Progenitor cell of endocrine pancreas (in vitro differentiated cells): ENCODE data around the gene USP15. TPM values are rescaled to one million over a fixed set of nuclear protein-coding genes. Genes with fewer than 3 reads are reported as not detected.

Experiments used
- DNase-seq: peaks from one replicate; pipeline ENCODE4 v3.0.0; 2021; ENCODE audit warnings: low spot score; ENCODE audit not compliant: unreplicated experiment
- H3K27ac Mint-ChIP-seq: 2 replicates; pipeline ENCODE4 v1.8.0; 2021; ENCODE audit warnings: mild to moderate bottlenecking, moderate library complexity, mixed read lengths
- H3K27me3 Mint-ChIP-seq: 2 replicates; pipeline ENCODE4 v1.8.0; 2021; ENCODE audit warnings: mixed read lengths
- H3K36me3 Mint-ChIP-seq: 2 replicates; pipeline ENCODE4 v1.8.0; 2022; ENCODE audit warnings: mixed read lengths; ENCODE audit not compliant: insufficient read depth
- H3K4me1 Mint-ChIP-seq: 2 replicates; pipeline ENCODE4 v1.8.0; 2021; ENCODE audit warnings: low read depth, mixed read lengths
- H3K4me3 Mint-ChIP-seq: 2 replicates; pipeline ENCODE4 v1.8.0; 2021; ENCODE audit warnings: low read depth, mild to moderate bottlenecking, moderate library complexity, mixed read lengths
- H3K9me3 Mint-ChIP-seq: 2 replicates; pipeline ENCODE4 v1.8.0; 2021; ENCODE audit warnings: low read depth, mixed read lengths
- total RNA-seq: library from RNA; stranded (reverse); gene quantifications from 2 replicates; pipeline ENCODE4 v1.2.1, GENCODE V29; 2021
- TF ChIP-seq, protein P1 (sequence below): fragments of 200-600 bp; sonication (generic); IDR thresholded peaks from one replicate; pipeline ENCODE4 v1.5.0; 2021; ENCODE audit warnings: antibody characterized with exemption, mild to moderate bottlenecking; ENCODE audit not compliant: unreplicated experiment

USP15 gene
- total RNA-seq, 1 donor from 2014 or later, result 43.3 TPM

DNA sequence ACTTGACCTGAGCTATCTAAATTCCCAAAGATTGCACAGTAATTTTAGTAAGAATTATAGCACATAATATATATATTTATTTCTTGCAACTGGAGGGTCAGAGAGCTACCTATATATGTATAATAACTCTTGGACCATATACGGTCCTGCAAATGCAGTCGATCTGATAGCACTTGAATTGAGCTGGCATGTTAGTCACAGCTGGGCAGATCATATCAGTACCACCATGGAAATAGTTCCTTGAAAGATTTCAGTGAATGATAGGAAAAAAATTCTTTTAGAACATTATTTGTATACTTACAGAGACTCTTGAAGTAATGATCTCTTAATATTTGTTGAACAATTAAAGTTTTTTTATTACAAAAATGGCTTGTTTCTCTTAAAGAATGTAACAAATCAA is 111.9 kb downstream of the USP15 start:
- no peak for DNase-seq
- H3K4me3 Mint-ChIP-seq, result no peak overlapping the region
- peaks cover 7% of the 10 kb centered on the region for H3K4me1 Mint-ChIP-seq
- no peak overlapping the region for H3K27ac Mint-ChIP-seq
- H3K36me3 Mint-ChIP-seq, result peaks cover 9% of the 10 kb centered on the region
- H3K27me3 Mint-ChIP-seq, result no peaks in the 10 kb centered on the region
- H3K9me3 Mint-ChIP-seq, result peaks cover 2% of the 10 kb centered on the region
- TF ChIP-seq, protein P1, sequence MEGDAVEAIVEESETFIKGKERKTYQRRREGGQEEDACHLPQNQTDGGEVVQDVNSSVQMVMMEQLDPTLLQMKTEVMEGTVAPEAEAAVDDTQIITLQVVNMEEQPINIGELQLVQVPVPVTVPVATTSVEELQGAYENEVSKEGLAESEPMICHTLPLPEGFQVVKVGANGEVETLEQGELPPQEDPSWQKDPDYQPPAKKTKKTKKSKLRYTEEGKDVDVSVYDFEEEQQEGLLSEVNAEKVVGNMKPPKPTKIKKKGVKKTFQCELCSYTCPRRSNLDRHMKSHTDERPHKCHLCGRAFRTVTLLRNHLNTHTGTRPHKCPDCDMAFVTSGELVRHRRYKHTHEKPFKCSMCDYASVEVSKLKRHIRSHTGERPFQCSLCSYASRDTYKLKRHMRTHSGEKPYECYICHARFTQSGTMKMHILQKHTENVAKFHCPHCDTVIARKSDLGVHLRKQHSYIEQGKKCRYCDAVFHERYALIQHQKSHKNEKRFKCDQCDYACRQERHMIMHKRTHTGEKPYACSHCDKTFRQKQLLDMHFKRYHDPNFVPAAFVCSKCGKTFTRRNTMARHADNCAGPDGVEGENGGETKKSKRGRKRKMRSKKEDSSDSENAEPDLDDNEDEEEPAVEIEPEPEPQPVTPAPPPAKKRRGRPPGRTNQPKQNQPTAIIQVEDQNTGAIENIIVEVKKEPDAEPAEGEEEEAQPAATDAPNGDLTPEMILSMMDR, result no peak

DNA sequence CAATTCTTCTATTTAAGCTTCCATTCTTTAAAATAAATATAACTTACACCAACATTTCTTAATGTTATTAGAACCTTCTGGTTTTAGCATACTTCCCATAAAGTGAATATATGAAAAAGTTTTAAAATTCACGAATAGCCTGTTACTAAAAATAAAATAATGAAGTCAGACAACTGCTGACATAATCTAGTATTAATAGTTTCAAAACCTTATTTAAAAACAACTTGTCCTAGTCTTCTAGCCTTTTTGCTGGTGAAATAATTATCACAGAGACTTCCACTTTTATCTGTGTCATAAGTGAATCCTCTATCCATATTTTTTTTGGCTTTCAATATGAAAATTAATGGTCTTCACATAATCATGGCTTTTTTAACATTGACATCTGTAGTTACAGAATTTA is 112.6 kb downstream of the USP15 start:
- no peak overlapping the region for H3K4me3 Mint-ChIP-seq
- H3K9me3 Mint-ChIP-seq, result no peaks in the 10 kb centered on the region
- H3K4me1 Mint-ChIP-seq, result peaks cover 3% of the 10 kb centered on the region
- TF ChIP-seq, protein P1, result no peak
- DNase-seq, result no peak
- no peaks in the 10 kb centered on the region for H3K27me3 Mint-ChIP-seq
- no peak overlapping the region for H3K27ac Mint-ChIP-seq
- H3K36me3 Mint-ChIP-seq, result peaks cover 6% of the 10 kb centered on the region

DNA sequence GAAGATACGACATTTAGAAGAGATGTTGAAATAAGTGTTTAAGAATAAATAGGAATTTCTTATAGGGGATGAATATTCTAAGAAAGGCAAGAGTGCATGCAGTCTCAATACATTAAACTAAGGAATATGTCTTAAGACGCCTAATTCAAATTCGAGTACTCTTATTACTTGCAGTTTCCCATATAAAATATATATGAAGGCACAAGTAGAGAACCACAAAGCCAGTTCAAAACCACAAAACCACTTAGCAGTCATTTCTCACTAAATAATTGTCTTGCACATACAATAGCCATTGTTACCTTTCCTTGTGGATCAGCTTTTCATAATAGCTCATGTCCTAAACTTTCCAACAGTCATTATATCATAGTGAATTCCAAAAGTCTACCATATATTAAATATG is 115.4 kb downstream of the USP15 start:
- H3K27me3 Mint-ChIP-seq, result no peaks in the 10 kb centered on the region
- H3K4me1 Mint-ChIP-seq, result no peaks in the 10 kb centered on the region
- H3K9me3 Mint-ChIP-seq, result no peaks in the 10 kb centered on the region
- no peak for DNase-seq
- TF ChIP-seq, protein P1, result no peak
- peaks cover under 1% of the 10 kb centered on the region for H3K36me3 Mint-ChIP-seq
- no peak overlapping the region for H3K4me3 Mint-ChIP-seq
- H3K27ac Mint-ChIP-seq, result no peak overlapping the region

DNA sequence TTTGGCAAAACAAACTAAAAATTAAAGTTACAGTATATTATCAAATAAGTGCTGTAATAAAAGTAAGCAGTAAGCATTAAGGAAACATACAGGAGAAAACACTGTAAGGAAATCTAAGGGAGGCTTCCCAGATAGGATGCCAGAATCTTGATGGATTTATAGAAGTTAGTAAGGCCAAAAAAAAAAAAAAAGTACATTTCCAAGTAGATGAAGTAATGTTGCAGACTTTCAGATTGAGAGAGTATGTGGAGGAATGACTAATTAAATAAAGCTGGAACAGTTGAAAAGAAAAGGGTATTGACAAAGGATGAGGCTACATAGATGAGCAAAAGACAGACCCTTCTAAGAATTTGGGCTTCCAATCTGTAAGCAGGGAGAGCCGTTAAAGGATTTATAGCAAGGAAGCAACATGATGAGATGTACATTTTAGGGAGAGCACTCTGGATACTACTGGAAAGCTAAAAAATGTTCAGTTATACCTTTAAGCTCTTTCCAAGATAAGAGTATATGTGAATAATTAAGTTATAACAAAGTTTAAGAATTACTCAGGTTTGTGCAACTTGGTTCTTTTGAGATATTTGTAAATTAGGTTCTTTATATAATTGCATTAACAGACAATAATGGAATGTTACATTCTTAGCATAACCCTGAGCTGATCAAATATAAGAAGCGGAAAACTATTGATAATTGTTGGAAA is 119.0 kb downstream of the USP15 start:
- H3K27me3 Mint-ChIP-seq, result no peaks in the 10 kb centered on the region
- TF ChIP-seq, protein P1, result no peak
- DNase-seq, result no peak
- peak overlapping the region; percentile 4 for H3K27ac Mint-ChIP-seq
- H3K4me3 Mint-ChIP-seq, result no peak overlapping the region
- no peaks in the 10 kb centered on the region for H3K9me3 Mint-ChIP-seq
- peaks cover 2% of the 10 kb centered on the region for H3K36me3 Mint-ChIP-seq
- H3K4me1 Mint-ChIP-seq, result no peaks in the 10 kb centered on the region

DNA sequence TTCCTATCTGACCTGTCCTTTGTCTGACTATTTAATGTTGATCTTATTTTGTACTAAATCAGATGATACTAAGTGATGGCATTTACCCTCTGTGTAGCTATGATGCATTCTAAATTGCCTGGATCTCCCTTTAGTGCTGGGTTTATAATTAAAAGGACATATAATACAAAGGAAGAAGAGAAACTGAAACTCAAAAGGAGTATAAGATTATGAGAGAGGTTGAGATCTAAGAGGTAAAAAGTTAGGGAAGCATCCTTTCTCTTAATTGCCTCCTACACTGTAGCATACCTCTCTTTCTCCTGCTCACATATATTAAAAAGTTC is 119.5 kb downstream of the USP15 start:
- TF ChIP-seq, protein P1, result no peak
- H3K36me3 Mint-ChIP-seq, result peaks cover 2% of the 10 kb centered on the region
- no peak overlapping the region for H3K4me3 Mint-ChIP-seq
- H3K27me3 Mint-ChIP-seq, result no peaks in the 10 kb centered on the region
- no peak for DNase-seq
- no peaks in the 10 kb centered on the region for H3K4me1 Mint-ChIP-seq
- no peak overlapping the region for H3K27ac Mint-ChIP-seq
- H3K9me3 Mint-ChIP-seq, result no peaks in the 10 kb centered on the region
